Measurements from ENCODE around the gene ARHGEF38. TPM values are rescaled to one million over a fixed set of nuclear protein-coding genes. Genes with fewer than 3 reads are reported as not detected.

The ARHGEF38 gene
- total RNA-seq, 120 experiments from 2014 or later = 0.31 to 0.39 TPM; not detected in 118

Other genes starting within 250 kb of the ARHGEF38 start
- gene PPA2, start 78.6 kb upstream of the ARHGEF38 start, total RNA-seq = 10 to 100 TPM; 45.7 to 98.2 (median 70.4) TPM
- gene INTS12, start 156.1 kb downstream of the ARHGEF38 start, total RNA-seq = 10 to 100 TPM; 10.9 to 21.8 (median 16.1) TPM
- 10 to 100 TPM in 98 of 120 experiments, 1 to 10 TPM in 22; 7.1 to 19.5 (median 12.1) TPM for gene GSTCD, start 156.2 kb downstream of the ARHGEF38 start, total RNA-seq